OCI-LY1 (cell line): ENCODE data around the gene MYH15.

Experiments
- EZH2 ChIP-seq: fragments of 200-600 bp; sonication (generic), shearing (Covaris generic); IDR thresholded peaks from 2 replicates; pipeline ENCODE4 v1.8.0; 2017; ENCODE audit warnings: borderline replicate concordance, mixed run types, mild to moderate bottlenecking, antibody characterized with exemption, low read length, moderate library complexity, mixed read lengths
- TF ChIP-seq, protein P1 (sequence below): fragments of 200-600 bp; sonication (generic), shearing (Covaris generic); IDR thresholded peaks from 2 replicates; pipeline ENCODE4 v1.5.1; 2017; ENCODE audit warnings: mild to moderate bottlenecking, antibody characterized with exemption, low read length, moderate library complexity, mixed read lengths

DNA sequence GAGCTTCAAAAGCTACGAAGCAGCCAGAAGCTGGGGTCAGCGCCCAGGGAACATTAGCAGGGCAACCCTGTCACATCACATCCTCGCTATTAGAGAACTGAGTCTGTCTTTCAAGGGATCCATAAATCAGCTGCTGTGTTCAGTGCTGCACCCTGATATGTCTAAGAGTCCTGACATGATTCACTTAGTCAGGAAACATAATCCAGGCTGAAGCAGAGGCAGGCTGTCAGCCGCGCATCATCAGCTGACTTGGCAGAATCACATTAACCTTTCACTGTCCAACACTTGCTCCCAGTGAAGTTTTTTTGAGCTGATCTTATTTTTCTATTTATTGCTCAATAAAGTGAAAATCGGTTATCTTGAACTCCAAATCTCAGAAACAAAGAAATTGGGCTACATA is 23.5 kb downstream of the MYH15 start:
- TF ChIP-seq EZH2 = no peak
- TF ChIP-seq, protein P1, sequence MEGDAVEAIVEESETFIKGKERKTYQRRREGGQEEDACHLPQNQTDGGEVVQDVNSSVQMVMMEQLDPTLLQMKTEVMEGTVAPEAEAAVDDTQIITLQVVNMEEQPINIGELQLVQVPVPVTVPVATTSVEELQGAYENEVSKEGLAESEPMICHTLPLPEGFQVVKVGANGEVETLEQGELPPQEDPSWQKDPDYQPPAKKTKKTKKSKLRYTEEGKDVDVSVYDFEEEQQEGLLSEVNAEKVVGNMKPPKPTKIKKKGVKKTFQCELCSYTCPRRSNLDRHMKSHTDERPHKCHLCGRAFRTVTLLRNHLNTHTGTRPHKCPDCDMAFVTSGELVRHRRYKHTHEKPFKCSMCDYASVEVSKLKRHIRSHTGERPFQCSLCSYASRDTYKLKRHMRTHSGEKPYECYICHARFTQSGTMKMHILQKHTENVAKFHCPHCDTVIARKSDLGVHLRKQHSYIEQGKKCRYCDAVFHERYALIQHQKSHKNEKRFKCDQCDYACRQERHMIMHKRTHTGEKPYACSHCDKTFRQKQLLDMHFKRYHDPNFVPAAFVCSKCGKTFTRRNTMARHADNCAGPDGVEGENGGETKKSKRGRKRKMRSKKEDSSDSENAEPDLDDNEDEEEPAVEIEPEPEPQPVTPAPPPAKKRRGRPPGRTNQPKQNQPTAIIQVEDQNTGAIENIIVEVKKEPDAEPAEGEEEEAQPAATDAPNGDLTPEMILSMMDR = no peak
